GM12872 (cell line): Measurements from ENCODE around the gene TRIO.

Experiments used
- TF ChIP-seq, protein P1 (sequence below): IDR thresholded peaks from 3 replicates; pipeline ENCODE4 v1.5.1; 2011; ENCODE audit warnings: low read depth, mild to moderate bottlenecking, low read length, moderate library complexity; ENCODE audit not compliant: insufficient read depth

The TRIO gene

DNA sequence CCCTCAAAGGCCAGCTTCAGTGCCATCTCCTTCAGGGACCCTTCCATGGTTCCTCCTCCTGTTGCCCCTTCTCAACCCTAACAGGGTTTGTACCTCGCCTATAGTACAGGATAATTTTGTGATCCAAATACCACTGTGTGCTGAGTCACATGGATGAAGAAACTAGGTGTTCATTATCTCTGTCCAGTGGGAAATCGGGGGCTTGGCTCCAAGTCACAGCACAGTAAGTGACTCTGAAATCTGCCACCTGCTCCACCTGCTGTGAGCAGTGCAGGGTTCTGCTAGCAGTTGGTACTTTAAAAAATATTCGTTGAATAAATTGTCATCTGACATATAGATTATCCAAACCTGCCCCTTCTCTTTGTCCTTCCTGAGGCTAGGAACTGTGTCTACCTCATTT lies 315.3 kb downstream of the TRIO start:
- TF ChIP-seq, protein P1, sequence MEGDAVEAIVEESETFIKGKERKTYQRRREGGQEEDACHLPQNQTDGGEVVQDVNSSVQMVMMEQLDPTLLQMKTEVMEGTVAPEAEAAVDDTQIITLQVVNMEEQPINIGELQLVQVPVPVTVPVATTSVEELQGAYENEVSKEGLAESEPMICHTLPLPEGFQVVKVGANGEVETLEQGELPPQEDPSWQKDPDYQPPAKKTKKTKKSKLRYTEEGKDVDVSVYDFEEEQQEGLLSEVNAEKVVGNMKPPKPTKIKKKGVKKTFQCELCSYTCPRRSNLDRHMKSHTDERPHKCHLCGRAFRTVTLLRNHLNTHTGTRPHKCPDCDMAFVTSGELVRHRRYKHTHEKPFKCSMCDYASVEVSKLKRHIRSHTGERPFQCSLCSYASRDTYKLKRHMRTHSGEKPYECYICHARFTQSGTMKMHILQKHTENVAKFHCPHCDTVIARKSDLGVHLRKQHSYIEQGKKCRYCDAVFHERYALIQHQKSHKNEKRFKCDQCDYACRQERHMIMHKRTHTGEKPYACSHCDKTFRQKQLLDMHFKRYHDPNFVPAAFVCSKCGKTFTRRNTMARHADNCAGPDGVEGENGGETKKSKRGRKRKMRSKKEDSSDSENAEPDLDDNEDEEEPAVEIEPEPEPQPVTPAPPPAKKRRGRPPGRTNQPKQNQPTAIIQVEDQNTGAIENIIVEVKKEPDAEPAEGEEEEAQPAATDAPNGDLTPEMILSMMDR = no peak

DNA sequence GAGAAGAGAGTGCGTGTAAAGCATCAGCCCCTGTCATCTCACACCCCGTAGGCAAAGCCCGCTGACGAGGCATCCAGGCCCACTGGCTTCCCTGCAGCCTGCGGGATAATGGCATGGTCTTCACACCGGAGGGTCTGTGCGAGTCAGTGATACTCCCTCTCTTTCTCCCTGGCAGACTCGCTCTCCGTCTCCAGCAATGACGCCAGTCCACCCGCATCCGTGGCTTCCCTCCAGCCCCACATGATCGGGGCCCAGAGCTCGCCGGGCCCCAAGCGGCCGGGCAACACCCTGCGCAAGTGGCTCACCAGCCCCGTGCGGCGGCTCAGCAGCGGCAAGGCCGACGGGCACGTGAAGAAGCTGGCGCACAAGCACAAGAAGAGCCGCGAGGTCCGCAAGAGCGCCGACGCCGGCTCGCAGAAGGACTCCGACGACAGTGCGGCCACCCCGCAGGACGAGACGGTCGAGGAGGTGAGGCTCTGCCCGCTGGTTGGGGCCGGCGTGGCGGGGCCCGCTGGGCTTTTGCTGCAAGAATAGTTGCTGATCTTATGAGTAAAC lies 317.8 kb downstream of the TRIO start:
- TF ChIP-seq, protein P1 = no peak

DNA sequence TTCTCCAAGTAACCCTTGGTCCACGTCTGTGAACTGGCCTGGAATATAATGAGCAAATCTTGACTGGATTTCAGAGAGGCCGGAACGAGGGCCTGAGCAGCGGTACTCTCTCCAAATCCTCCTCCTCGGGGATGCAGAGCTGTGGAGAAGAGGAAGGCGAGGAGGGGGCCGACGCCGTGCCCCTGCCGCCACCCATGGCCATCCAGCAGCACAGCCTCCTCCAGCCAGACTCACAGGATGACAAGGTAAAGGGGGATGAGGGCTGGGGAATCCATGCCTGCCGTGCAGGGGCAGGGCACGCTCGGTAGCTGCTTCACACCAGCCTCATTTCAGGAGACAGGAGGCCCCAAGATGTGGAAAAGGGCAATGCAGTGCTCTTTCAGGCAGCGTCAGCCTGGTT lies 319.5 kb downstream of the TRIO start:
- TF ChIP-seq, protein P1 = no peak

DNA sequence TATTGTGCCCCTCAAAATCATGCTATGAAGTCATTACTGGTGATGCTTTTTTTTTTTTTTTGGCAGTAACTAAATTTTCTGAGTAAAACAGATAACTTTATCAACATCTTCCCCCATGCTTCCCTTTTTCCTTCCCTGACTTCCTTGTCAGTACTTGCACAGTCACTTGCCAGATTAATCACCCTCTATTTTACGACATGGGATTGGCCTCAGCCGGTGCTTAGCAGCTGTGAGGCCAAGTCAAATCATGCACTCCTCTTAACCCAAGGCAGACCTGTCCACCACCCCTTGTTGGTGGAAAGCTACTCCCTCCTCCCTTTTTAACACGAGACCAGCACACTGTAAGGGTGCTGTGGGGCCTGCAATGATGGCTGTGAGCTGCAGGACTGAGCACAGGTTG lies 320.5 kb downstream of the TRIO start:
- TF ChIP-seq, protein P1 = no peak

DNA sequence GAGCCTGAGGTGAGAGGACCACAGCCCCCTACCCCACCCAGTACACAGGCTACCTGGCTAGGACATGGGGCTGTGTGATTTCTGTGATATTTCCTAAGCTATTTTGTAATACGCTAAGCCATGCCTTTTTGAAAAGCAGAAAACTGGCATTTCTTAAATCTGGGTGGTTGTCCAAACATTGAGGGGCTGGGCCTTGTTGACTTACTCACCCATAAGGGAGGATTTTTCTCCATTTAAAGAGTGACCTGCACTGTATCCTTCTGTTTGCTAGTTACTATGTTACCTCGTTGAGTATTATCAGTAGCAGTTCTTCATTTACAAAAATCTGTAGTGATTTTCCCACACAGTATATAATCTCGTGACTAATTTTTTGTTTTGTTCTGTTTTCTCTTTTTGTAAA lies 321.0 kb downstream of the TRIO start:
- TF ChIP-seq, protein P1 = no peak

DNA sequence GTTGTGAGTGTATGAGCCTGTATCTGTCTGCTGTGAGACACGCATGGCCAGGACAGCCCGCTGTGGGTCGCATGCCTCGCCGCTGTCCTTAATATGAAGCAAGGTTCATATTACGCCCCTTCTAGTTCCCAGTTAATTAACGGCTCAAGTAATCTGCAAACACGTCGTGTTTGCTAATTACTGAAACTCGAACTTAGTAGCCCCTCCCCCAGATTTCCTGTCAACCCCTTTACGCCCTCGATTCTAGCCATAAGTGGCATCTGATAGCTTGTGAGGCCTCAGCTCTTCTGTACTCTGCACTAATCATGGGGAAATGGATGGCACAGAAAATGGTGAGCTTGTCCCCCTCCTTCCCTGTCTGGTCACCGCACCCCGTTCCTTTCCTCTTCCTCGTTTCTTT lies 321.5 kb downstream of the TRIO start:
- TF ChIP-seq, protein P1 = no peak

DNA sequence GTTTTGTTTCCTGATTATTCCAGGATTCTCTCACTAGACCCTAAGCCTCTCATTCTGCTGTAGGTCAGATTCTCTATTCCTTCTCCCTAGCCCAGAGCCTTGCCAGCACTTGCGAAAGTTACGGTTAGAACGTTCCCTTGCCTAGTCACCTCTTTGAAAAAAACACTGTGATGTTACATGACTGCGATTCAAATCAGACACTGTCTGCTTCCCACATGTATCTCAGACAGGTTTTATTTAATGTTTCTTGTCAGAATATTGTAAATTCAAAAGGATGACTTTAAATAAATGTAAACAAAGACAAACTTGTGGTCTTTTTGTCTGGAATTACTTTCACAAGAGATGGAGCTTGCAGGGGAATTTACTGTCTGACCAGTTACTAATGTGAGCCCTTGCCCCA lies 322.0 kb downstream of the TRIO start:
- TF ChIP-seq, protein P1 = no peak
